ENCODE results near the gene CHD1.

The CHD1 gene

GRCh38 chr5:98923966-98924365, 4.8 kb downstream of the CHD1 start:
- Histone ChIP-seq H3K4me2 (ENCODE audit: low read depth, low read length) (no peak overlapping the region), H3F3A (ENCODE audit: insufficient read depth, low read length) (peaks cover 20% of the 10 kb centered on the region; the same call in 1 of the 2 replicates), H2AFZ (ENCODE audit: low read length) (no peak overlapping the region), H3K9me2 (replicated peaks; ENCODE audit: insufficient read depth, low read length) (no peaks in the 10 kb centered on the region), H4K20me1 (ENCODE audit: insufficient read depth, low read length) (peaks cover 6% of the 10 kb centered on the region), H3K9ac (ENCODE audit: low read length) (no peak overlapping the region), H3K27ac (ENCODE audit: low read length) (no peak overlapping the region), H3K9me3 (replicated peaks; ENCODE audit: insufficient read depth, low read length) (no peaks in the 10 kb centered on the region), H3K4me1 (ENCODE audit: low read length) (peaks cover 3% of the 10 kb centered on the region; the same call in 1 of the 2 replicates), H3K79me2 (ENCODE audit: low read length) (peaks cover 89% of the 10 kb centered on the region), H3K27me3 (replicated peaks; ENCODE audit: insufficient read depth, low read length) (no peaks in the 10 kb centered on the region), H3K36me3 (replicated peaks; ENCODE audit: insufficient read depth, low read length) (peaks cover 8% of the 10 kb centered on the region; the same call in 1 of the 2 replicates), H3K4me3 (ENCODE audit: low read length) (no peak overlapping the region)
- DNase-seq: no peak
- TF ChIP-seq EZH2phosphoT487 (IDR thresholded peaks at IDR 0.05; ENCODE audit: low read length) (no peak), EZH2 (optimal IDR thresholded peaks at IDR 0.05; ENCODE audit: low read depth, low read length) (no peak), CTCF (IDR thresholded peaks at IDR 0.05; ENCODE audit: low read length) (no peak)

GRCh38 chr5:98921947-98922505, 6.8 kb downstream of the CHD1 start:
- Histone ChIP-seq H3K4me3 (ENCODE audit: low read length) (no peak overlapping the region), H4K20me1 (ENCODE audit: insufficient read depth, low read length) (peaks cover 6% of the 10 kb centered on the region), H3K27me3 (replicated peaks; ENCODE audit: insufficient read depth, low read length) (no peaks in the 10 kb centered on the region), H2AFZ (ENCODE audit: low read length) (no peak overlapping the region), H3K9me3 (replicated peaks; ENCODE audit: insufficient read depth, low read length) (no peaks in the 10 kb centered on the region), H3K4me2 (ENCODE audit: low read depth, low read length) (no peak overlapping the region), H3K79me2 (ENCODE audit: low read length) (peaks cover 95% of the 10 kb centered on the region), H3F3A (ENCODE audit: insufficient read depth, low read length) (0 out of 2 replicates have a peak, but pooled peaks cover 5% of the 10 kb centered on the region), H3K4me1 (ENCODE audit: low read length) (peaks cover 3% of the 10 kb centered on the region; the same call in 1 of the 2 replicates), H3K27ac (ENCODE audit: low read length) (no peak overlapping the region), H3K9ac (ENCODE audit: low read length) (no peak overlapping the region), H3K9me2 (replicated peaks; ENCODE audit: insufficient read depth, low read length) (no peaks in the 10 kb centered on the region), H3K36me3 (replicated peaks; ENCODE audit: insufficient read depth, low read length) (peaks cover 8% of the 10 kb centered on the region; the same call in 1 of the 2 replicates)
- no peak for DNase-seq
- TF ChIP-seq CTCF (IDR thresholded peaks at IDR 0.05; ENCODE audit: low read length) (no peak), EZH2phosphoT487 (IDR thresholded peaks at IDR 0.05; ENCODE audit: low read length) (no peak), EZH2 (optimal IDR thresholded peaks at IDR 0.05; ENCODE audit: low read depth, low read length) (no peak)

GRCh38 chr5:98917433-98917832, 11.4 kb downstream of the CHD1 start:
- Histone ChIP-seq H3K4me1 (ENCODE audit: low read length) (no peaks in the 10 kb centered on the region), H3K4me2 (ENCODE audit: low read depth, low read length) (no peak overlapping the region)
- TF ChIP-seq CTCF (IDR thresholded peaks at IDR 0.05; ENCODE audit: low read length) (no peak), EZH2phosphoT487 (IDR thresholded peaks at IDR 0.05; ENCODE audit: low read length) (no peak), EZH2 (optimal IDR thresholded peaks at IDR 0.05; ENCODE audit: low read depth, low read length) (no peak)

More at GRCh38 chr5:98917433-98917832, 11.4 kb downstream of the CHD1 start:
- Histone ChIP-seq H3K9me3 (replicated peaks; ENCODE audit: insufficient read depth, low read length) (no peaks in the 10 kb centered on the region), H3K9ac (ENCODE audit: low read length) (no peak overlapping the region), H3K9me2 (replicated peaks; ENCODE audit: insufficient read depth, low read length) (no peaks in the 10 kb centered on the region), H3K27me3 (replicated peaks; ENCODE audit: insufficient read depth, low read length) (no peaks in the 10 kb centered on the region), H4K20me1 (ENCODE audit: insufficient read depth, low read length) (peaks cover 8% of the 10 kb centered on the region; the same call in 1 of the 2 replicates), H3K36me3 (replicated peaks; ENCODE audit: insufficient read depth, low read length) (no peaks in the 10 kb centered on the region; the same call in 1 of the 2 replicates), H3K79me2 (ENCODE audit: low read length) (peaks cover 86% of the 10 kb centered on the region), H3K4me3 (ENCODE audit: low read length) (no peak overlapping the region), H3K27ac (ENCODE audit: low read length) (no peak overlapping the region), H2AFZ (ENCODE audit: low read length) (no peak overlapping the region), H3F3A (ENCODE audit: insufficient read depth, low read length) (no peaks in the 10 kb centered on the region)
- no peak for DNase-seq

Measured in MM.1S (cell line).